Measurements from ENCODE around the gene RGR. TPM values are rescaled to one million over a fixed set of nuclear protein-coding genes. Genes with fewer than 3 reads are reported as not detected.

Gene RGR
- total RNA-seq, 1 experiment from 2014 or later, result not detected

DNA sequence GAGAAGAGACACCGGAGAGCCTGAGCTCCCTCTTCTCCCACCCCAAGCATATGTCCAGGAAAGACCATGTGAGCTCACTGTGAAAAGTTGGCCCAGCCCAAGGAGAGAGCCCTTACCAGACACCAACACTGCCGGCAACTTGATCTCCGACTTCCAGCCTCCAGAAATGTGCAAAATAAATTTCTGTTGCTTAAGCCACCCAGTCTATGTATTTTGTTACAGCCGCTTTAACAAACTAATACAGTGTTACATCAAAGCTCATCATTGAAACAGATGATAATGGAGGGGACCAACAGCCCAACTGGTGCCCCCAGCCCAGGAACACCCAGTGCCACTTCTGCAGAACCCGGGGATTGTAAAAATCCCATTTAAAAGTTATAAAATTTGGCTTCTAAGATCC, 18.9 kb downstream of the RGR start:
- Histone ChIP-seq H2AFZ (ENCODE audit: low read depth, low read length, poor library complexity, severe bottlenecking) (no peak overlapping the region), H3K9ac (ENCODE audit: low read length) (no peak overlapping the region), H3K4me2 (ENCODE audit: low read length) (no peak overlapping the region), H3K4me1 (ENCODE audit: control insufficient read depth in 1 of 2, insufficient read depth in 2 of 2, low read length in 2 of 2) (peaks cover 0 to 14% of the 10 kb centered on the region in 2 experiments; a peak in 2 of 4 replicates), H4K20me1 (ENCODE audit: insufficient read depth) (no peaks in the 10 kb centered on the region), H3K27me3 (ENCODE audit: insufficient read depth, low read length) (no peaks in the 10 kb centered on the region), H3K4me3 (replicated peaks in 1 of 2; ENCODE audit: low read depth in 1 of 2, low read length in 2 of 2) (no peak overlapping the region), H3K9me3 (ENCODE audit: control insufficient read depth in 1 of 2, insufficient read depth in 1 of 2, low read depth in 1 of 2, low read length in 2 of 2) (no peaks in the 10 kb centered on the region), H3K79me2 (ENCODE audit: insufficient read depth, low read length) (no peaks in the 10 kb centered on the region), H3K36me3 (ENCODE audit: control insufficient read depth in 1 of 2, insufficient read depth in 2 of 2, low read length in 2 of 2) (no peaks in the 10 kb centered on the region), H3K9me2 (ENCODE audit: insufficient read depth) (no peaks in the 10 kb centered on the region), H3K27ac (ENCODE audit: low read depth, low read length) (no peak overlapping the region)
- intact Hi-C loops (cut with micrococcal nuclease), result loop anchor here (1.0 to 10.0 kb wide), 5 partner anchors 111 to 451 kb away; no protein-coding TSS in a partner anchor
- POLR2A ChIA-PET, result no interaction called here
- BruUV-seq (replicated peaks), result no TSS peak
- TF ChIP-seq EGR1 (IDR thresholded peaks at IDR 0.05; ENCODE audit: low read depth) (no peak), ZFX (IDR thresholded peaks at IDR 0.05) (no peak), JUND (IDR thresholded peaks at IDR 0.05) (no peak), FOSL1 (IDR thresholded peaks at IDR 0.05; ENCODE audit: low read depth) (no peak), SP1 (IDR thresholded peaks at IDR 0.05; ENCODE audit: low read depth) (no peak), EZH2 (IDR thresholded peaks at IDR 0.05) (no peak), ZNF274 (IDR thresholded peaks at IDR 0.05; ENCODE audit: low read depth, low read length) (no peak), POLR2A (IDR thresholded peaks at IDR 0.05; ENCODE audit: borderline replicate concordance, extremely low read depth, insufficient read depth, insufficient read length) (no peak), SRF (IDR thresholded peaks at IDR 0.05; ENCODE audit: low read depth) (no peak), RAD21 (IDR thresholded peaks at IDR 0.05; ENCODE audit: low read depth) (no peak), POLR2AphosphoS5 (IDR thresholded peaks at IDR 0.05; ENCODE audit: low read depth, low read length) (no peak), EZH2phosphoT487 (IDR thresholded peaks at IDR 0.05; ENCODE audit: borderline replicate concordance) (no peak), TCF7L2 (IDR thresholded peaks at IDR 0.05; ENCODE audit: borderline replicate concordance, extremely low read depth, insufficient read depth, insufficient read length) (no peak)
- TF ChIP-seq, protein P1, sequence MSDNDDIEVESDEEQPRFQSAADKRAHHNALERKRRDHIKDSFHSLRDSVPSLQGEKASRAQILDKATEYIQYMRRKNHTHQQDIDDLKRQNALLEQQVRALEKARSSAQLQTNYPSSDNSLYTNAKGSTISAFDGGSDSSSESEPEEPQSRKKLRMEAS (IDR thresholded peaks at IDR 0.05), result no peak
- TF ChIP-seq, protein P2, sequence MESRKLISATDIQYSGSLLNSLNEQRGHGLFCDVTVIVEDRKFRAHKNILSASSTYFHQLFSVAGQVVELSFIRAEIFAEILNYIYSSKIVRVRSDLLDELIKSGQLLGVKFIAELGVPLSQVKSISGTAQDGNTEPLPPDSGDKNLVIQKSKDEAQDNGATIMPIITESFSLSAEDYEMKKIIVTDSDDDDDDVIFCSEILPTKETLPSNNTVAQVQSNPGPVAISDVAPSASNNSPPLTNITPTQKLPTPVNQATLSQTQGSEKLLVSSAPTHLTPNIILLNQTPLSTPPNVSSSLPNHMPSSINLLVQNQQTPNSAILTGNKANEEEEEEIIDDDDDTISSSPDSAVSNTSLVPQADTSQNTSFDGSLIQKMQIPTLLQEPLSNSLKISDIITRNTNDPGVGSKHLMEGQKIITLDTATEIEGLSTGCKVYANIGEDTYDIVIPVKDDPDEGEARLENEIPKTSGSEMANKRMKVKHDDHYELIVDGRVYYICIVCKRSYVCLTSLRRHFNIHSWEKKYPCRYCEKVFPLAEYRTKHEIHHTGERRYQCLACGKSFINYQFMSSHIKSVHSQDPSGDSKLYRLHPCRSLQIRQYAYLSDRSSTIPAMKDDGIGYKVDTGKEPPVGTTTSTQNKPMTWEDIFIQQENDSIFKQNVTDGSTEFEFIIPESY (IDR thresholded peaks at IDR 0.05; ENCODE audit: extremely low read depth, insufficient replicate concordance, low read length), result no peak
- TF ChIP-seq, protein P3, sequence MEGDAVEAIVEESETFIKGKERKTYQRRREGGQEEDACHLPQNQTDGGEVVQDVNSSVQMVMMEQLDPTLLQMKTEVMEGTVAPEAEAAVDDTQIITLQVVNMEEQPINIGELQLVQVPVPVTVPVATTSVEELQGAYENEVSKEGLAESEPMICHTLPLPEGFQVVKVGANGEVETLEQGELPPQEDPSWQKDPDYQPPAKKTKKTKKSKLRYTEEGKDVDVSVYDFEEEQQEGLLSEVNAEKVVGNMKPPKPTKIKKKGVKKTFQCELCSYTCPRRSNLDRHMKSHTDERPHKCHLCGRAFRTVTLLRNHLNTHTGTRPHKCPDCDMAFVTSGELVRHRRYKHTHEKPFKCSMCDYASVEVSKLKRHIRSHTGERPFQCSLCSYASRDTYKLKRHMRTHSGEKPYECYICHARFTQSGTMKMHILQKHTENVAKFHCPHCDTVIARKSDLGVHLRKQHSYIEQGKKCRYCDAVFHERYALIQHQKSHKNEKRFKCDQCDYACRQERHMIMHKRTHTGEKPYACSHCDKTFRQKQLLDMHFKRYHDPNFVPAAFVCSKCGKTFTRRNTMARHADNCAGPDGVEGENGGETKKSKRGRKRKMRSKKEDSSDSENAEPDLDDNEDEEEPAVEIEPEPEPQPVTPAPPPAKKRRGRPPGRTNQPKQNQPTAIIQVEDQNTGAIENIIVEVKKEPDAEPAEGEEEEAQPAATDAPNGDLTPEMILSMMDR (IDR thresholded peaks at IDR 0.05 in 2 of 3, conservative IDR thresholded peaks at IDR 0.05 in 1 of 3; ENCODE audit: borderline replicate concordance in 1 of 3, insufficient read depth in 1 of 3, low read depth in 2 of 3, low read length in 2 of 3), result no peak
- TF ChIP-seq, protein P4, sequence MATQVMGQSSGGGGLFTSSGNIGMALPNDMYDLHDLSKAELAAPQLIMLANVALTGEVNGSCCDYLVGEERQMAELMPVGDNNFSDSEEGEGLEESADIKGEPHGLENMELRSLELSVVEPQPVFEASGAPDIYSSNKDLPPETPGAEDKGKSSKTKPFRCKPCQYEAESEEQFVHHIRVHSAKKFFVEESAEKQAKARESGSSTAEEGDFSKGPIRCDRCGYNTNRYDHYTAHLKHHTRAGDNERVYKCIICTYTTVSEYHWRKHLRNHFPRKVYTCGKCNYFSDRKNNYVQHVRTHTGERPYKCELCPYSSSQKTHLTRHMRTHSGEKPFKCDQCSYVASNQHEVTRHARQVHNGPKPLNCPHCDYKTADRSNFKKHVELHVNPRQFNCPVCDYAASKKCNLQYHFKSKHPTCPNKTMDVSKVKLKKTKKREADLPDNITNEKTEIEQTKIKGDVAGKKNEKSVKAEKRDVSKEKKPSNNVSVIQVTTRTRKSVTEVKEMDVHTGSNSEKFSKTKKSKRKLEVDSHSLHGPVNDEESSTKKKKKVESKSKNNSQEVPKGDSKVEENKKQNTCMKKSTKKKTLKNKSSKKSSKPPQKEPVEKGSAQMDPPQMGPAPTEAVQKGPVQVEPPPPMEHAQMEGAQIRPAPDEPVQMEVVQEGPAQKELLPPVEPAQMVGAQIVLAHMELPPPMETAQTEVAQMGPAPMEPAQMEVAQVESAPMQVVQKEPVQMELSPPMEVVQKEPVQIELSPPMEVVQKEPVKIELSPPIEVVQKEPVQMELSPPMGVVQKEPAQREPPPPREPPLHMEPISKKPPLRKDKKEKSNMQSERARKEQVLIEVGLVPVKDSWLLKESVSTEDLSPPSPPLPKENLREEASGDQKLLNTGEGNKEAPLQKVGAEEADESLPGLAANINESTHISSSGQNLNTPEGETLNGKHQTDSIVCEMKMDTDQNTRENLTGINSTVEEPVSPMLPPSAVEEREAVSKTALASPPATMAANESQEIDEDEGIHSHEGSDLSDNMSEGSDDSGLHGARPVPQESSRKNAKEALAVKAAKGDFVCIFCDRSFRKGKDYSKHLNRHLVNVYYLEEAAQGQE (IDR thresholded peaks at IDR 0.05; ENCODE audit: low read depth), result no peak
- ATAC-seq (no peak), DNase-seq (ENCODE audit: low read depth, low spot score) (no peak)
- RAD21 ChIA-PET (ENCODE audit: low non-redundant PET in 1 of 2, low total read pairs in 2 of 2, uncharacterized antibody in 2 of 2, unreplicated experiment in 2 of 2), result no interaction called here
- CTCF ChIA-PET, result interaction anchor here (1.2 to 10.1 kb wide), 2 partner anchors 76 to 274 kb away, joined by 3 to 268 read pairs; no protein-coding TSS in a partner anchor

Data from HCT116 (cell line).